HUES48 (cell line): ENCODE measurements around the gene NOC2L.

Experiments
- H3K27ac ChIP-seq: one replicate; pipeline ENCODE4 v1.7.0; 2013; ENCODE audit warnings: low read depth, low read length, inconsistent platforms
- H3K27me3 ChIP-seq: 2 replicates; pipeline ENCODE4 v1.6.1; 2013; ENCODE audit warnings: mild to moderate bottlenecking, low read length; ENCODE audit not compliant: control insufficient read depth, insufficient read depth
- H3K36me3 ChIP-seq: 2 replicates; pipeline ENCODE4 v1.6.1; 2013; ENCODE audit warnings: low read length; ENCODE audit not compliant: control insufficient read depth, insufficient read depth
- H3K4me1 ChIP-seq: 2 replicates; pipeline ENCODE4 v1.6.1; 2013; ENCODE audit warnings: mild to moderate bottlenecking, low read length; ENCODE audit not compliant: control insufficient read depth, insufficient read depth
- H3K4me3 ChIP-seq: 2 replicates; pipeline ENCODE4 v1.5.1; 2013; ENCODE audit warnings: mild to moderate bottlenecking, low read depth, low read length
- H3K9ac ChIP-seq: 2 replicates; pipeline ENCODE4 v1.6.1; 2013; ENCODE audit warnings: mild to moderate bottlenecking, low read depth, low read length, moderate library complexity
- H3K9me3 ChIP-seq: 2 replicates; pipeline ENCODE4 v1.6.1; 2013; ENCODE audit warnings: low read length; ENCODE audit not compliant: control insufficient read depth, insufficient read depth

NOC2L gene

GRCh38 chr1:972726-973458 lies 13.8 kb upstream of the NOC2L start:
- Histone ChIP-seq H3K4me3 (no peak overlapping the region), H3K9me3 (no peaks in the 10 kb centered on the region), H3K27me3 (peaks cover 40% of the 10 kb centered on the region), H3K27ac (no peak overlapping the region), H3K36me3 (no peaks in the 10 kb centered on the region), H3K4me1 (no peaks in the 10 kb centered on the region), H3K9ac (no peak overlapping the region)

GRCh38 chr1:971751-972506 lies 12.9 kb upstream of the NOC2L start:
- H3K27me3 ChIP-seq = peaks cover 49% of the 10 kb centered on the region
- H3K4me1 ChIP-seq = no peaks in the 10 kb centered on the region
- no peak overlapping the region for H3K27ac ChIP-seq
- no peak overlapping the region for H3K4me3 ChIP-seq
- no peak overlapping the region for H3K9ac ChIP-seq
- no peaks in the 10 kb centered on the region for H3K9me3 ChIP-seq
- H3K36me3 ChIP-seq = no peaks in the 10 kb centered on the region

- 0 out of 2 replicates have a peak, but pooled peaks cover under 1% of the 10 kb centered on the region for H3K4me1 ChIP-seq
- H3K9me3 ChIP-seq = no peaks in the 10 kb centered on the region
- peaks cover 57% of the 10 kb centered on the region for H3K27me3 ChIP-seq
- no peak overlapping the region for H3K4me3 ChIP-seq
- no peaks in the 10 kb centered on the region for H3K36me3 ChIP-seq
- no peak overlapping the region for H3K9ac ChIP-seq
- no peak overlapping the region for H3K27ac ChIP-seq
These were observed 12.1 kb upstream of the NOC2L start for GRCh38 chr1:970973-971730.

GRCh38 chr1:970242-970972 lies 11.4 kb upstream of the NOC2L start:
- Histone ChIP-seq H3K9me3 (no peaks in the 10 kb centered on the region), H3K9ac (no peak overlapping the region), H3K4me3 (no peak overlapping the region; the same call in 1 of the 2 replicates), H3K4me1 (0 out of 2 replicates have a peak, but pooled peaks cover 4% of the 10 kb centered on the region), H3K27me3 (peaks cover 62% of the 10 kb centered on the region), H3K36me3 (peaks cover 2% of the 10 kb centered on the region; the same call in 1 of the 2 replicates), H3K27ac (no peak overlapping the region)

GRCh38 chr1:969260-969855 lies 10.3 kb upstream of the NOC2L start:
- H3K27ac ChIP-seq = no peak overlapping the region
- H3K9me3 ChIP-seq = no peaks in the 10 kb centered on the region
- no peak overlapping the region for H3K9ac ChIP-seq
- peaks cover 60% of the 10 kb centered on the region for H3K27me3 ChIP-seq
- H3K4me3 ChIP-seq = no peak overlapping the region
- 0 out of 2 replicates have a peak, but pooled peaks cover 4% of the 10 kb centered on the region for H3K4me1 ChIP-seq
- peaks cover 8% of the 10 kb centered on the region; the same call in 1 of the 2 replicates for H3K36me3 ChIP-seq

- H3K36me3 ChIP-seq = peaks cover 21% of the 10 kb centered on the region
- no peak overlapping the region for H3K9ac ChIP-seq
- H3K27ac ChIP-seq = no peak overlapping the region
- H3K27me3 ChIP-seq = peaks cover 57% of the 10 kb centered on the region
- H3K4me1 ChIP-seq = 0 out of 2 replicates have a peak, but pooled peaks cover 4% of the 10 kb centered on the region
- no peak overlapping the region for H3K4me3 ChIP-seq
- no peaks in the 10 kb centered on the region for H3K9me3 ChIP-seq
These were observed 8.6 kb upstream of the NOC2L start for GRCh38 chr1:967466-968343.

- H3K9ac ChIP-seq = no peak overlapping the region; the same call in 1 of the 2 replicates
- no peaks in the 10 kb centered on the region for H3K9me3 ChIP-seq
- peaks cover 57% of the 10 kb centered on the region for H3K27me3 ChIP-seq
- H3K27ac ChIP-seq = no peak overlapping the region
- peak overlapping the region; percentile 72 for H3K4me3 ChIP-seq
- H3K4me1 ChIP-seq = 0 out of 2 replicates have a peak, but pooled peaks cover 4% of the 10 kb centered on the region
- H3K36me3 ChIP-seq = peaks cover 28% of the 10 kb centered on the region
These were observed 7.7 kb upstream of the NOC2L start for GRCh38 chr1:966704-967300.

GRCh38 chr1:966135-966703 lies 7.2 kb upstream of the NOC2L start, which contains the start of gene PLEKHN1:
TSS of gene PLEKHN1 (plus strand) at chr1:966482. CDS start at chr1:966532, 50 bp downstream.
- Histone ChIP-seq H3K4me1 (0 out of 2 replicates have a peak, but pooled peaks cover 4% of the 10 kb centered on the region), H3K4me3 (peak within 1 kb of the TSS; percentile 72), H3K9me3 (no peaks in the 10 kb centered on the region), H3K27me3 (peaks cover 62% of the 10 kb centered on the region), H3K27ac (no peak within 1 kb of the TSS), H3K36me3 (peaks cover 28% of the 10 kb centered on the region), H3K9ac (no peak within 1 kb of the TSS; the same call in 1 of the 2 replicates)
